ENCODE data around the gene NAT9. TPM values are rescaled to one million over a fixed set of nuclear protein-coding genes. Genes with fewer than 3 reads are reported as not detected.

Gene NAT9
- total and polyA plus RNA-seq, 2 donors (not counting 1 experiment from before 2014, with no cell fraction given), result 34.7 to 39.6 TPM

DNA sequence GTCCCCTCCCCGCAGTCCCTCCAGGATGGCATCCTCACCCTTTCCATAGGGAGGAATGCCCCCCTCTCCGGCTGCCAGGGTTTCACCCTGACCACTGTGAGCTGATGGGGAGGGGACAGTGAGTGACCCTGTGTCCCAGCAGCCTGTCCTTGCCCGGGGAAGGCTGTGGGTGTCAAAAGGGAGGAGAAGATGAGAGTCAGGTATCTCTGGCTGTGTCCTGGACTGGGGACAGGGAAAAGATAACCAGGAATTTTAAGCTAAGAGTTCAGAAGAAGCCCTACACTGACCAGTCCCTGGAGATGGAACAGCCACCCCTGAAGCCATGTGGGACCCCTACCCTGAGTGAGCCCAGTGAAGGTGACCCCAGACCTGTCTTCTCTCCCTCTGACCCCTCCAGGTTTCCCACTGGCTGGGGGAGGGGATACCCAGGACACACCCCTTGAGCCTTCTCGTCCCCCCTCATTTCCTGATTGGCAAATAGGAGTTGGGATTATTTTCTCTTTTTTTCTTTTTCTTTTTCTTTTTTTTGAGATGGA, 11.3 kb downstream of the NAT9 start:
- Histone ChIP-seq H3K79me2 (ENCODE audit: control insufficient read depth, insufficient read depth, low read length) (no peaks in the 10 kb centered on the region), H3K4me1 (ENCODE audit: control insufficient read depth, extremely low read depth, insufficient read depth, low read length) (peaks cover 11% of the 10 kb centered on the region), H2AFZ (ENCODE audit: low read length) (no peak overlapping the region), H3K9me3 (ENCODE audit: control insufficient read depth, insufficient read depth, low read depth, low read length) (no peaks in the 10 kb centered on the region), H3K4me3 (replicated peaks in 1 of 4; ENCODE audit: control extremely low read depth in 1 of 4, insufficient read depth in 1 of 4, low read depth in 3 of 4, low read length in 4 of 4) (no peak overlapping the region), H3K36me3 (ENCODE audit: control insufficient read depth, insufficient read depth, low read length) (no peaks in the 10 kb centered on the region), H4K20me1 (ENCODE audit: control insufficient read depth, extremely low read depth, insufficient read depth, low read length) (no peaks in the 10 kb centered on the region), H3K9ac (ENCODE audit: insufficient read depth, low read length) (no peak overlapping the region), H3K27ac (ENCODE audit: insufficient read depth, low read length) (no peak overlapping the region), H3K27me3 (ENCODE audit: control insufficient read depth, insufficient read depth, low read length) (no peaks in the 10 kb centered on the region), H3K4me2 (ENCODE audit: extremely low read depth, insufficient read depth, low read length) (no peak overlapping the region)
- no peak for DNase-seq (ENCODE audit: low read depth in 2 of 2)
- no peak for TF ChIP-seq EZH2 (IDR thresholded peaks at IDR 0.05; ENCODE audit: low read length, missing control alignments)
- TF ChIP-seq, protein P1, sequence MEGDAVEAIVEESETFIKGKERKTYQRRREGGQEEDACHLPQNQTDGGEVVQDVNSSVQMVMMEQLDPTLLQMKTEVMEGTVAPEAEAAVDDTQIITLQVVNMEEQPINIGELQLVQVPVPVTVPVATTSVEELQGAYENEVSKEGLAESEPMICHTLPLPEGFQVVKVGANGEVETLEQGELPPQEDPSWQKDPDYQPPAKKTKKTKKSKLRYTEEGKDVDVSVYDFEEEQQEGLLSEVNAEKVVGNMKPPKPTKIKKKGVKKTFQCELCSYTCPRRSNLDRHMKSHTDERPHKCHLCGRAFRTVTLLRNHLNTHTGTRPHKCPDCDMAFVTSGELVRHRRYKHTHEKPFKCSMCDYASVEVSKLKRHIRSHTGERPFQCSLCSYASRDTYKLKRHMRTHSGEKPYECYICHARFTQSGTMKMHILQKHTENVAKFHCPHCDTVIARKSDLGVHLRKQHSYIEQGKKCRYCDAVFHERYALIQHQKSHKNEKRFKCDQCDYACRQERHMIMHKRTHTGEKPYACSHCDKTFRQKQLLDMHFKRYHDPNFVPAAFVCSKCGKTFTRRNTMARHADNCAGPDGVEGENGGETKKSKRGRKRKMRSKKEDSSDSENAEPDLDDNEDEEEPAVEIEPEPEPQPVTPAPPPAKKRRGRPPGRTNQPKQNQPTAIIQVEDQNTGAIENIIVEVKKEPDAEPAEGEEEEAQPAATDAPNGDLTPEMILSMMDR (conservative IDR thresholded peaks at IDR 0.05 in 1 of 2, IDR thresholded peaks at IDR 0.05 in 1 of 2; ENCODE audit: low read depth in 1 of 2, low read length in 2 of 2), result no peak

- Histone ChIP-seq H3K4me3 (replicated peaks in 1 of 4; ENCODE audit: control extremely low read depth in 1 of 4, insufficient read depth in 1 of 4, low read depth in 3 of 4, low read length in 4 of 4) (no peak overlapping the region), H3K79me2 (ENCODE audit: control insufficient read depth, insufficient read depth, low read length) (no peaks in the 10 kb centered on the region), H3K4me2 (ENCODE audit: extremely low read depth, insufficient read depth, low read length) (no peak overlapping the region), H3K27ac (ENCODE audit: insufficient read depth, low read length) (no peak overlapping the region), H3K4me1 (ENCODE audit: control insufficient read depth, extremely low read depth, insufficient read depth, low read length) (peaks cover 11% of the 10 kb centered on the region), H4K20me1 (ENCODE audit: control insufficient read depth, extremely low read depth, insufficient read depth, low read length) (no peaks in the 10 kb centered on the region), H3K27me3 (ENCODE audit: control insufficient read depth, insufficient read depth, low read length) (no peaks in the 10 kb centered on the region), H3K9me3 (ENCODE audit: control insufficient read depth, insufficient read depth, low read depth, low read length) (no peaks in the 10 kb centered on the region), H2AFZ (ENCODE audit: low read length) (no peak overlapping the region), H3K9ac (ENCODE audit: insufficient read depth, low read length) (no peak overlapping the region), H3K36me3 (ENCODE audit: control insufficient read depth, insufficient read depth, low read length) (no peaks in the 10 kb centered on the region)
- TF ChIP-seq, protein P1 (conservative IDR thresholded peaks at IDR 0.05 in 1 of 2, IDR thresholded peaks at IDR 0.05 in 1 of 2; ENCODE audit: low read depth in 1 of 2, low read length in 2 of 2), result no peak
- no peak for TF ChIP-seq EZH2 (IDR thresholded peaks at IDR 0.05; ENCODE audit: low read length, missing control alignments)
- DNase-seq (ENCODE audit: low read depth in 2 of 2), result no peak
Observed at GRCh38 chr17:74763565-74764387, 12.4 kb downstream of the NAT9 start.

DNA sequence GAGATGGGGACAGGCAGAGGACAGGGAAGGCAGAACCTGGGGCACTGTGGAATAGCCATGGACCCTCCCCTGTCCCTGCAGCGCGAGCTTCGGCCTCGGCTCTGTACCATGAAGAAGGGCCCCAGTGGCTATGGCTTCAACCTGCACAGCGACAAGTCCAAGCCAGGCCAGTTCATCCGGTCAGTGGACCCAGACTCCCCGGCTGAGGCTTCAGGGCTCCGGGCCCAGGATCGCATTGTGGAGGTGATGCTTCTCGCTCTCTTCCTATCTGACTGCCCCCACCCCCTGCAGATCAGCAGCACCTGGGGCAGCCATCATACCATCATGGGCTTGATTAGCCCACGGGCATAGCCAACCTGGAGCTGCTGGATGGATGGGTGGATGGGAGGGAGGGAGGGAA, 14.2 kb downstream of the NAT9 start:
- no peak overlapping the region for H3K9ac ChIP-seq (ENCODE audit: insufficient read depth, low read length)
- no peak overlapping the region for H2AFZ ChIP-seq (ENCODE audit: low read length)
- no peaks in the 10 kb centered on the region for H3K36me3 ChIP-seq (ENCODE audit: control insufficient read depth, insufficient read depth, low read length)
- H3K27me3 ChIP-seq (ENCODE audit: control insufficient read depth, insufficient read depth, low read length), result no peaks in the 10 kb centered on the region
- no peaks in the 10 kb centered on the region for H3K79me2 ChIP-seq (ENCODE audit: control insufficient read depth, insufficient read depth, low read length)
- no peak overlapping the region for H3K4me3 ChIP-seq (replicated peaks in 1 of 4; ENCODE audit: control extremely low read depth in 1 of 4, insufficient read depth in 1 of 4, low read depth in 3 of 4, low read length in 4 of 4)
- DNase-seq (ENCODE audit: low read depth in 2 of 2), result no peak
- H3K9me3 ChIP-seq (ENCODE audit: control insufficient read depth, insufficient read depth, low read depth, low read length), result no peaks in the 10 kb centered on the region
- TF ChIP-seq EZH2 (IDR thresholded peaks at IDR 0.05; ENCODE audit: low read length, missing control alignments), result no peak
- TF ChIP-seq, protein P1 (conservative IDR thresholded peaks at IDR 0.05 in 1 of 2, IDR thresholded peaks at IDR 0.05 in 1 of 2; ENCODE audit: low read depth in 1 of 2, low read length in 2 of 2), result no peak
- H4K20me1 ChIP-seq (ENCODE audit: control insufficient read depth, extremely low read depth, insufficient read depth, low read length), result no peaks in the 10 kb centered on the region
- peaks cover 13% of the 10 kb centered on the region for H3K4me1 ChIP-seq (ENCODE audit: control insufficient read depth, extremely low read depth, insufficient read depth, low read length)
- no peak overlapping the region for H3K27ac ChIP-seq (ENCODE audit: insufficient read depth, low read length)
- H3K4me2 ChIP-seq (ENCODE audit: extremely low read depth, insufficient read depth, low read length), result no peak overlapping the region
